PC-3 (cell line): ENCODE results near the gene SCMH1. TPM values are rescaled to one million over a fixed set of nuclear protein-coding genes. Genes with fewer than 3 reads are reported as not detected.
"Not testable (repeated sequence)": the region's sequence is repeated elsewhere in the genome, so short reads cannot be mapped to it uniquely, and the experiment has no call there.

ENCODE experiments used
- ATAC-seq: fragments of 200-7000 bp; cut with Tn5 transposase; 2 replicates; pipeline ENCODE4 v1.9.1; 2020; ENCODE audit warnings: mild to moderate bottlenecking, moderate library complexity
- BruUV-seq: library from RNA; stranded (reverse); fragments of 400-500 nt; replicated peaks from 2 replicates; lab custom pipeline; 2021; lab: Mats Ljungman, UMichigan
- CTCF ChIA-PET: fragments of 300-600 bp; sonication (Branson Sonifier 250); formaldehyde crosslinking; loops from one replicate; lab custom pipeline; 2022; ENCODE audit warnings: antibody characterized with exemption; lab: Charles Lee
- POLR2A ChIA-PET: fragments of 300-600 bp; sonication (Branson Sonifier 250); formaldehyde crosslinking; loops from one replicate; lab custom pipeline; 2022; ENCODE audit warnings: antibody characterized with exemption; ENCODE audit not compliant: unreplicated experiment; lab: Charles Lee
- DNase-seq: peaks from one replicate; pipeline ENCODE4 v3.0.0-alpha.2; 2015
- H2AFZ ChIP-seq: fragments of 300-600 bp; sonication (generic); 2 replicates; pipeline ENCODE4 v1.6.0; 2016; ENCODE audit warnings: antibody characterized with exemption, low read length
- H3F3A ChIP-seq: fragments of 300-600 bp; sonication (generic); one replicate; pipeline ENCODE4 v1.6.0; 2017; ENCODE audit warnings: antibody characterized with exemption, low read length, control low read depth, mild to moderate bottlenecking; ENCODE audit not compliant: unreplicated experiment
- H3K27ac ChIP-seq: fragments of 300-600 bp; sonication (generic); 2 replicates; pipeline ENCODE4 v1.5.1; 2016; ENCODE audit warnings: mild to moderate bottlenecking, low read length
- H3K27me3 ChIP-seq: fragments of 300-600 bp; sonication (generic); 2 replicates; pipeline ENCODE4 v1.6.1; 2016; ENCODE audit warnings: low read length, mixed read lengths
- H3K36me3 ChIP-seq: fragments of 300-600 bp; sonication (generic); 2 replicates; pipeline ENCODE4 v1.6.1; 2016; ENCODE audit warnings: low read depth, mixed run types, low read length, mixed read lengths
- H3K4me1 ChIP-seq: fragments of 300-600 bp; sonication (generic); 2 replicates; pipeline ENCODE4 v1.5.1; 2016; ENCODE audit warnings: low read length; ENCODE audit not compliant: insufficient read depth
- H3K4me2 ChIP-seq: fragments of 300-600 bp; sonication (generic); 2 replicates; pipeline ENCODE4 v1.6.0; 2016; ENCODE audit warnings: low read length
- H3K4me3 ChIP-seq: fragments of 300-600 bp; sonication (generic); 2 replicates; pipeline ENCODE4 v1.5.1; 2016; ENCODE audit warnings: mild to moderate bottlenecking, low read length, mixed read lengths
- H3K79me2 ChIP-seq: fragments of 300-600 bp; sonication (generic); 2 replicates; pipeline ENCODE4 v1.6.1; 2017; ENCODE audit warnings: low read length, mixed read lengths
- H3K9ac ChIP-seq: fragments of 300-600 bp; sonication (generic); 2 replicates; pipeline ENCODE4 v1.6.0; 2016; ENCODE audit warnings: mild to moderate bottlenecking, low read length
- H3K9me2 ChIP-seq: fragments of 300-600 bp; sonication (generic); replicated peaks from 2 replicates; pipeline ENCODE4 v1.6.1; 2016; ENCODE audit warnings: mixed run types, low read length, mixed read lengths
- H3K9me3 ChIP-seq: fragments of 300-600 bp; sonication (generic); 2 replicates; pipeline ENCODE4 v1.6.1; 2016; ENCODE audit warnings: low read length, mixed read lengths
- H4K20me1 ChIP-seq: fragments of 300-600 bp; sonication (generic); 2 replicates; pipeline ENCODE4 v1.6.1; 2016; ENCODE audit warnings: low read length, mixed read lengths
- EZH2 ChIP-seq: fragments of 300-600 bp; sonication (generic); IDR thresholded peaks from one replicate; pipeline ENCODE4 v1.6.1; 2017; ENCODE audit warnings: antibody characterized with exemption, mild to moderate bottlenecking, low read length; ENCODE audit not compliant: unreplicated experiment
- EZH2phosphoT487 ChIP-seq: fragments of 300-600 bp; sonication (generic); IDR thresholded peaks from 2 replicates; pipeline ENCODE4 v1.6.1; 2018; ENCODE audit warnings: mild to moderate bottlenecking, antibody characterized with exemption, low read length, borderline replicate concordance
- intact Hi-C: fragments of 100-400 bp; cut with micrococcal nuclease; formaldehyde crosslinking; loops from 2 replicates; pipeline ENCODE4 v1.9.0; 2023
- total RNA-seq: library from RNA; depleted of rRNA; stranded (reverse); fragments of >200 nt; gene quantifications from 2 replicates; pipeline ENCODE4 v1.2.3, GENCODE V29; 2014
- TF ChIP-seq, protein P1 (sequence below): fragments of 300-600 bp; sonication (generic); conservative IDR thresholded peaks from 2 replicates; pipeline ENCODE4 v1.5.1; 2017; ENCODE audit warnings: antibody characterized with exemption, low read depth, mild to moderate bottlenecking, low read length

SCMH1 gene
- total RNA-seq, 1 experiment from 2014 or later: 33.6 TPM

DNA sequence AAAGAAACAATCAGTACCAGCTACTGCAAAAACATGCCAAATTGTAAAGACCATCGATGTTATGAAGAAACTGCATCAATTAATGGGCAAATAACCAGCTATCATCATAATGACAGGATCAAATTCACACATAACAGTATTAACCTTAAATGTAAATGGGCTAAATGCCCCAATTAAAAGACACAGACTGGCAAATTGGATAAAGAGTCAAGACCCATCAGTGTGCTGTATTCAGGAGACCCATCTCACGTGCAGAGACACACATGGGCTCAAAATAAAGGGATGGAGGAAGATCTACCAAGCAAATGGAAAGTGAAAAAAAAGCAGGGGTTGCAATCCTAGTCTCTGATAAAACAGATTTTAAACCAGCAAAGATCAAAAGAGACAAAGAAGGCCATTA is 35.1 kb downstream of the SCMH1 start:
- H3K9me2 ChIP-seq, H3K27me3 ChIP-seq, BruUV-seq, intact Hi-C loops, H4K20me1 ChIP-seq, H3K9me3 ChIP-seq, DNase-seq, H3K27ac ChIP-seq, H3K4me1 ChIP-seq, ATAC-seq, H3K9ac ChIP-seq, H2AFZ ChIP-seq, H3K79me2 ChIP-seq, CTCF ChIA-PET, POLR2A ChIA-PET, H3K4me2 ChIP-seq, H3F3A ChIP-seq, H3K4me3 ChIP-seq: not testable (repeated sequence)
- H3K36me3 ChIP-seq: peaks cover 13% of the 10 kb centered on the region; the same call in 1 of the 2 replicates

GRCh38 chr1:41200728-41201127 is 41.4 kb downstream of the SCMH1 start:
- POLR2A ChIA-PET: no interaction called here
- ATAC-seq: no peak
- TF ChIP-seq, protein P1, sequence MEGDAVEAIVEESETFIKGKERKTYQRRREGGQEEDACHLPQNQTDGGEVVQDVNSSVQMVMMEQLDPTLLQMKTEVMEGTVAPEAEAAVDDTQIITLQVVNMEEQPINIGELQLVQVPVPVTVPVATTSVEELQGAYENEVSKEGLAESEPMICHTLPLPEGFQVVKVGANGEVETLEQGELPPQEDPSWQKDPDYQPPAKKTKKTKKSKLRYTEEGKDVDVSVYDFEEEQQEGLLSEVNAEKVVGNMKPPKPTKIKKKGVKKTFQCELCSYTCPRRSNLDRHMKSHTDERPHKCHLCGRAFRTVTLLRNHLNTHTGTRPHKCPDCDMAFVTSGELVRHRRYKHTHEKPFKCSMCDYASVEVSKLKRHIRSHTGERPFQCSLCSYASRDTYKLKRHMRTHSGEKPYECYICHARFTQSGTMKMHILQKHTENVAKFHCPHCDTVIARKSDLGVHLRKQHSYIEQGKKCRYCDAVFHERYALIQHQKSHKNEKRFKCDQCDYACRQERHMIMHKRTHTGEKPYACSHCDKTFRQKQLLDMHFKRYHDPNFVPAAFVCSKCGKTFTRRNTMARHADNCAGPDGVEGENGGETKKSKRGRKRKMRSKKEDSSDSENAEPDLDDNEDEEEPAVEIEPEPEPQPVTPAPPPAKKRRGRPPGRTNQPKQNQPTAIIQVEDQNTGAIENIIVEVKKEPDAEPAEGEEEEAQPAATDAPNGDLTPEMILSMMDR: no peak
- TF ChIP-seq EZH2phosphoT487: no peak

DNA sequence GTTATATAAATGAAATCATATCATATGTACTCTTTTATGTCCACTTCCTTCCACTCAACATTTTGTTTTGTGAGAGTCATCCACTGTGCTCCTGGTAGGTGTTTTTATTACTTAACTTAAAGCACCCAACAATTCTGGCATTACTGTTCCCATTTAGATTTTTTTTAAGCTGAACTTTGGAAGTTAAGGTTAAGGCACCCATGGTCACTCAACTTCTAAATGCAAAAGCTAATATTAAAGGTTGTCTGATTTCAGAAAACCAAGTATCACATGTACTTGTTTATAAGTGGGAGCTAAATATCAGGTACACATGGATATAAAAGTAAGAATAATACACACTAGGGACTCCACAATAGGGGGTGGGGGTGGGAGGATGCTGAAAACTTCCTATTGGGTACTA is 42.7 kb downstream of the SCMH1 start:
- 0 out of 2 replicates have a peak, but pooled peaks cover 3% of the 10 kb centered on the region for H3K79me2 ChIP-seq
- no peak overlapping the region for H3K9ac ChIP-seq
- no TSS peak for BruUV-seq
- H2AFZ ChIP-seq: no peak overlapping the region
- no peaks in the 10 kb centered on the region for H3K27me3 ChIP-seq
- peaks cover 5% of the 10 kb centered on the region for H3K36me3 ChIP-seq
- 0 out of 2 replicates have a peak, but pooled peaks cover 3% of the 10 kb centered on the region for H3K9me3 ChIP-seq
- no peaks in the 10 kb centered on the region for H3K9me2 ChIP-seq
- TF ChIP-seq, protein P1: no peak
- no peak for TF ChIP-seq EZH2phosphoT487
- no peak for TF ChIP-seq EZH2
- no peaks in the 10 kb centered on the region for H3K4me1 ChIP-seq
- H4K20me1 ChIP-seq: no peaks in the 10 kb centered on the region
- ChIA-PET POLR2A (no interaction called here), CTCF (no interaction called here)
- H3F3A ChIP-seq: no peaks in the 10 kb centered on the region
- no peak overlapping the region for H3K4me3 ChIP-seq
- intact Hi-C loops: no loop called here
- ATAC-seq (no peak), DNase-seq (no peak)
- no peak overlapping the region for H3K27ac ChIP-seq
- no peak overlapping the region for H3K4me2 ChIP-seq

More at GRCh38 chr1:41200728-41201127, 41.4 kb downstream of the SCMH1 start:
- H3K9me2 ChIP-seq: no peaks in the 10 kb centered on the region
- no peak overlapping the region for H3K4me2 ChIP-seq
- H3K27me3 ChIP-seq: no peaks in the 10 kb centered on the region
- CTCF ChIA-PET: no interaction called here
- H3K79me2 ChIP-seq: 0 out of 2 replicates have a peak, but pooled peaks cover 3% of the 10 kb centered on the region
- no peaks in the 10 kb centered on the region for H4K20me1 ChIP-seq
- no peak for DNase-seq
- H3K4me3 ChIP-seq: no peak overlapping the region
- no peak overlapping the region for H3K27ac ChIP-seq
- no peak overlapping the region for H3K9ac ChIP-seq
- BruUV-seq: no TSS peak
- no peaks in the 10 kb centered on the region for H3K4me1 ChIP-seq
- H3K9me3 ChIP-seq: 0 out of 2 replicates have a peak, but pooled peaks cover 3% of the 10 kb centered on the region
- intact Hi-C loops: no loop called here
- no peak overlapping the region for H2AFZ ChIP-seq
- H3F3A ChIP-seq: no peaks in the 10 kb centered on the region
- peaks cover 13% of the 10 kb centered on the region; the same call in 1 of the 2 replicates for H3K36me3 ChIP-seq
